Stimulated activated CD8-positive, alpha-beta memory T cell treated with anti-CD3 and anti-CD28 coated beads, Interleukin-7, amount 100 ng/mL, for 1 hour (primary cell): ENCODE results near the gene PDLIM3.
"Not testable (repeated sequence)": the region's sequence is repeated elsewhere in the genome, so short reads cannot be mapped to it uniquely, and the experiment has no call there.

Experiments
- DNase-seq, 2 donors: peaks; one replicate each; pipeline ENCODE4 v3.0.0-alpha.2; 2020; ENCODE audit warnings: low read depth in 2 of 2

The PDLIM3 gene, protein sequence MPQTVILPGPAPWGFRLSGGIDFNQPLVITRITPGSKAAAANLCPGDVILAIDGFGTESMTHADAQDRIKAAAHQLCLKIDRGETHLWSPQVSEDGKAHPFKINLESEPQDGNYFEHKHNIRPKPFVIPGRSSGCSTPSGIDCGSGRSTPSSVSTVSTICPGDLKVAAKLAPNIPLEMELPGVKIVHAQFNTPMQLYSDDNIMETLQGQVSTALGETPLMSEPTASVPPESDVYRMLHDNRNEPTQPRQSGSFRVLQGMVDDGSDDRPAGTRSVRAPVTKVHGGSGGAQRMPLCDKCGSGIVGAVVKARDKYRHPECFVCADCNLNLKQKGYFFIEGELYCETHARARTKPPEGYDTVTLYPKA

DNA sequence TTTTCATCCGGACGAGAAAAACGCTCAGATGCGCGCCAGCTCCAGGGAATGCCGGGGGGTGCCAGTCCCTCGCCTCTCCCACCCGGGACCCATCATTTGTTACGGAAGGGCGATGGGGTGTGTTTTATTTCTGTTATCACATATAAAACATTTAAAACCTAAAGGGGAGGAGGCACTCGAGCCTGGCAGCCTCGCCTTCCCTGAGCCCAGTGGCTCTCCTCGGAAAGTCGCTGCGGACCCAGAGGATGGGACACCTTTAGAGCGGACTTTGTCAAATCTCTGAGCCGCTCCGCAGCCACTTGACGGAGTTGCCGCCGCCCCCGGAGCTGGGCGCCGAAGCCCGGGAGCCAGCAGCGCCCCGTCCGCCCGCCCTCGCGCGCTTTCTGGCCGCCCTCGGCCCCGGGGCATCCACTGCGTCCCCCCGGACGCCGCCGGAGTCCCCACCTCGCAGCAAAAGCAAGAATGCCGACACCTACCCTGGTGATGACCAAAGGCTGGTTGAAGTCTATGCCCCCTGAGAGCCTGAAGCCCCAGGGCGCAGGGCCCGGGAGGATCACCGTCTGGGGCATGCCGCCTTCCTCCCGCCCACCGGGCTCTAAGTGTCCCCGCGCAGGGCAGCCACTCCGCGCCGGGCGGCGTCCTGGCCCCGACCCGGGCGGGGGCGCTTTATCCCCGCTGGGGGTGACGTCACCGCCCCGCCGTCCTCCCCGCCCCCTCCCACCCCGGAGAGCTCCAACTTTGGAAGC, at the start of gene PDLIM3:
TSS of gene PDLIM3 (minus strand) at position 642 of the 746 bp plus-strand sequence. CDS start at position 569, 73 bp downstream.
- no peak for DNase-seq

DNA sequence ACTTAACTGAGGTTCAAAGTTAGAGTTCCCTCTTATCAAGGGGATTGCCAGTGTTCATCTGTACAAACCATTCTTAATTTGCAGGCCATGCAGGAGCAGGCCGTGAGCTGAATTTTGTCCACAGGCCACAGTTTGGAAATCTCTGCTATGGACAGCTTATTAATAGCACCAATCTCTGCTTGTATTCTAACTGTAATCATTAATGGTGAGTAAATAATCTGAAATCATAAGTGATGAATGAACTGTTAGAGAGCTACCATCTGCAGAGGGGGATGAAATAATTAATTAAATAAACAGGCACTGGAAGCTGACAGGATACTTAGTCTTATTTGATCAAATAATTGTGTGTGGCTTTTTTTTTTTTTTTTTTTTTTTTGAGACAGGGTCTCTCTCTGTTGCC, 48.5 kb upstream of the PDLIM3 start:
- DNase-seq = no peak

DNA sequence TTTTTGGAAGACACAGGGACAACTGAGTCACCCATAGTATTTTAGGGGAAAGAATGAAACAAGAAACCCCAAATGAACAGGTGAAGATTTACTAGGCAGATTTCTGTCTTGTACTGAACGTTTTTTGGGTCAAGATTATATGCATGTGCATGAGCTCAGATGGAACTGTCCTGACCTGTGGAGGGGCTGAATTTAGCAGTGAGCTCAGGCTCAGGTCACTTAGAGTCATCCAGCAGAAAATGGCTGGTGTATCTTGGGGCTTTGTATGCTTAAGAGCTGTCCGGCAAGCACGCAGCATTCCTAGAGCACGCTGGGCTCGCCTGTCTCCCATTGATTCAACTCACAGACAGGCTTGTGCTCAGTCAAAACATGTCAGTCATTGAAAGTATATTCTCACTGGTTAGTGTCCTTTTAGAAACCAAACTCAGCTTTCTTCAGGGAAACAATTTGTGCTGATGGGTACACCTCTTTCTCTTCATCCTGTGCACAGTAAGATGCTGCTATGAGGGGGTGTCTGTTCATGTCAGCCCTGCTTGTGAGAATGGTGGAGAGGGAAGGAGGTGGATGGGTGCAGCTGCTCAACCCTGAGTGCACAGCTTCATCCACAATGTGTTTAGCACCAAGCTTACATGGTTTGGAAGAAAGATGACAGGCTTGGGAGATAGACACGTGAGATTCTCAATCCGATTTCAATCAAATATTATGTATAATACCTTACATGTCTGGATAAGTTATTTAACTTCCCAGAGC, 47.5 kb upstream of the PDLIM3 start:
- no peak for DNase-seq

DNA sequence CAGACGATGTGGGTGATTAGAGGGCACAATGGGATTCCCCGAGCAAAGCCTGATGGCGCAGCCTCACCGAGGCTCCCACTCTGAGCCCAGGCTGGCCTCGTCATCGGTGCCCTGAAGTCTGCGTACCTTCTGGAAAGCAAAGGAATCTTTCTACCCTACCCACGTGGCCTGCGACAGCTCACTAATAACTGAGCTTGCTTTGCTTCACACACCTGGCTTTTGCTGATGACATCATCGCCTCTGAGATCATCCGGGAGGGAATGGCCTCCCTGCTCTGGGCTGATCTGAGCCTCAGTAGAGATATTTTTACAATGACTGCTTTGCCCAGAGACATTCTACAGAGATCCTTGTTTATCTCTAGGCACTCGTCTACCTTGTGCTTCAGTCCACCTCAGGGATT, 45.4 kb upstream of the PDLIM3 start:
- no peak for DNase-seq

DNA sequence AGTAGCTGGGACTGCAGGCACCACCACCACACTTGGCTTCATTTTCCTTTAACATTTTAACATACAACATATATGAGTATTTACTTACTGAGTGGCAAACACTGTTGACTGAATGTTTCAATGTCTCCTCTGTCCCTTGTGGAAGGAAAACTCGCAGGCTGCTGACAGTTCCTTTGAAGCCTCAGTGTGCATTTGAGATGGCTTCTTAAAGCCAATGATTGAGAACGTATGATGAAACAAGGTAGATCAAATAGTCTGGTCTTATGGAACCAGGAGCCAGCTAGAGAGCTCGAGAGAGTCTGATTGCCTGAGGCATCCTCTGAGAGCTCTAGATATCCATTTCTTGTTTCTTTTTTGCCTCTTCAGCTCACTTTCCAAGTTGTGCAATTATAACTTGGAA, 43.0 kb upstream of the PDLIM3 start:
- no peak for DNase-seq

DNA sequence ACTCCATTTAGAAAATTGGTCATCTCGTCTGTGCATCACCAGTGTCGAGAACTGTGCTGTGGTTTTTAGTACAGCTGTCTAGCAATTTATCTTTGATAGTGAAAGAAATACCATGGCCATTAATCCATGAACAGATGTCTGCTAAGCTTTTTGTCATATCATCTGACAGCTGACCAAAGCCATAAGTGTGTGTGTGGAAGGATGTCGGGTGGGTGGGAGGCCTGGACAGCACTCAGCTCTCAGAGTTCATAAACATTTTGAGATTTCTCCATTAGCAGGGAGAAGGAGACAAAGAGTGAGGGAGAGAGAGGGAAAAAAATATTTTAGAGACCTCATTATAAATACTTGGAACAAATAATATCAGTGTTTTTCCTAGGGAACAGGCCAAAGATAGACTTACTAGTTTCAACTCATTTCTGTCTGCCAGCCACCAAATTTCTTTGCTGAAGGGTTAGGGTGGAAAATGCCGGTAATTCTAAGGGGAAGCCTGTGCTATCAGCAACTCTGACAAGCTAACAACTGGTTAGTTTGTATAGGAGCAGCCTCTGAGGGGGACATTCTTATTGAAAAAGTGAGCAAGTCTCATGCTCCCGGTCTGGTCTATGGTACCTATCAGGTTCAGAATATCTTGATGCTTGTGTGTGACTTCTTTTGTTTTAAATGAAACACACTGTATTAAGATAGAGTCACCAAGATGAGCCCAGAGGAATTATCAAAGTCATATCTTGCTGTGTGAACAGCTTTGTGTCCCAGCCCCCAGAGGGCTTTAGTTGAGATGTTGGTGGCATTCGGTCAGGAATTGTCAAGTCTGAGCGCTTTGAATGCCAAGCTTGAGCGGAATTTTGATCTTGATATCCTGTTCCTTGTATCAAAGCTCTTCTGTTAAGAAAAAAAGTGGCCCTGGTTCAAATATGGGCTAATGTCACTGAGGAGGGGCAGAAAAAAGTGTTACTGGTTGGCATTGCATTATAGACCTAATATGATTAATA, 41.9 kb upstream of the PDLIM3 start:
- no peak for DNase-seq

DNA sequence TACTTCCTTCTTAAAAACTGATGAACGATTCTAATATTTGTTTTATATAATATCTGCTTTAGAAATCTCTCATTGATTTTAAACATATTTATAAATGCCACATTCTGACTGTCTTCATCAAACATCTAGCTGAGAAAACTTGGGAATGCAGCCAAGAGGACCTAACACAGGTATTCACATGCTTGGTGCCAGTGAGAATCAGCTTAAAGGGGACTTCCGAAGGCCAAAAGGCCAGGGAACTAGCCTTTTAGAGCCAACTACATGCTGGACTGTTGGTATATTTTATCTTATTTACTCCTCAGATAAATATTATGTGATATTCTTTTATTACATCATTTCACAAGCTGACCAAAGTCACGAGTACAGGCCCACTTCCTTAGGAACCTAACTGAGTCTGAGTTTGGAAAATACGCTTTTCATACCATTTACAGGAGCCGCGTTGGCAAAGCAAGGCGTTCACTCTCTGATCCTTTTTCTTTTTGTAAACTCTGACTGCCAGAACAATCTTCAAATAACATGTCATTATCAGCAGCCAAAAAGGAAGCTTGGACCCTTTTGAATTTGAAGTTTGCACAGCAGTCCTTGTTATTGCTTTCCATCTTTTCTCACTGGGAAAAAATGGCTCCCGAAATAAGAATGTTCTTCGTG, 41.1 kb upstream of the PDLIM3 start:
- DNase-seq = no peak

DNA sequence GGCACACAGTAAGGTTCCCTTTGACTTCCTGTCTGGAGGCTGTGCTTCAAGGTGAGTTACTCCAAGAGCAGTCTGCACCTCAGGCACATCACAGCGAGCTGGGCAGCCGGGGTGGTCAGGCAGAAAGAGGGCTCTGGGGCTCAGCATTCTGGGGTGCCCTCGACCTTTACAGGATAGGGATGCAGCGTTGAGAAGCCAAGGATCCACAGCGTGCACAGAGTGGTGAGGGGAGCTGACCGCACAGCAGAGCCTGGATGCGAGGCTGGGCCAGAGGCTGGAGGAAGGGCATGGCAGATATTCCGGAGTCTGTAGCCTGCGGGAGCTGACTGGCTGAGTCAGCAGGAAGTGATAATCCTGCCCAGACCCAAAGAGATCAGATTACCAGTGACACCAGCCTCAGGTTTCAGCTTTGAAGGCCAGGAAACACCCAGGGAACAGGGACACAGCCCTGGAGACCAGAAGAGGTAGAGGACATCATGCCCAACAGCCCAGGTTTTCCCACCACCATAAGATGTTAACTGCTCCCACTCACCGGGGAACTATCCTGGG, 38.4 kb upstream of the PDLIM3 start:
- DNase-seq = no peak

DNA sequence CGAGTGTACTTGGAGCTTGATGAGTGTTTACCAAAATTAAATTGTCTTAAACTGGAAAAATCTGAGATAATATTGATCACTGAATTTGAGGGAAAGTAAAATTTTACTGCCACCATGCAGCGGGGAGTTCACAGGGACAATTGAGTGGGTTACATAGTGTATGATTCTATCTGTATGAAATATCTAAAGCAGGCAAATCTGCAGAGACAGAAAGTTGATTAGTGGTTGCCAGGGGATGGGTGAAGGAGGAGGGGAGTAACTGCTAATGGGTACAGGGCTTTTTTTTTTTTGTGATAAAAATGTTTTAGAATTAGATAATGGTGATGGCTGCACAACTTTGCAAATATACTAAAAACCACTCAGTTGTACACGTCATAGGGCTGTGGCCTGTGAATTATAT, 35.4 kb upstream of the PDLIM3 start:
- no peak for DNase-seq

DNA sequence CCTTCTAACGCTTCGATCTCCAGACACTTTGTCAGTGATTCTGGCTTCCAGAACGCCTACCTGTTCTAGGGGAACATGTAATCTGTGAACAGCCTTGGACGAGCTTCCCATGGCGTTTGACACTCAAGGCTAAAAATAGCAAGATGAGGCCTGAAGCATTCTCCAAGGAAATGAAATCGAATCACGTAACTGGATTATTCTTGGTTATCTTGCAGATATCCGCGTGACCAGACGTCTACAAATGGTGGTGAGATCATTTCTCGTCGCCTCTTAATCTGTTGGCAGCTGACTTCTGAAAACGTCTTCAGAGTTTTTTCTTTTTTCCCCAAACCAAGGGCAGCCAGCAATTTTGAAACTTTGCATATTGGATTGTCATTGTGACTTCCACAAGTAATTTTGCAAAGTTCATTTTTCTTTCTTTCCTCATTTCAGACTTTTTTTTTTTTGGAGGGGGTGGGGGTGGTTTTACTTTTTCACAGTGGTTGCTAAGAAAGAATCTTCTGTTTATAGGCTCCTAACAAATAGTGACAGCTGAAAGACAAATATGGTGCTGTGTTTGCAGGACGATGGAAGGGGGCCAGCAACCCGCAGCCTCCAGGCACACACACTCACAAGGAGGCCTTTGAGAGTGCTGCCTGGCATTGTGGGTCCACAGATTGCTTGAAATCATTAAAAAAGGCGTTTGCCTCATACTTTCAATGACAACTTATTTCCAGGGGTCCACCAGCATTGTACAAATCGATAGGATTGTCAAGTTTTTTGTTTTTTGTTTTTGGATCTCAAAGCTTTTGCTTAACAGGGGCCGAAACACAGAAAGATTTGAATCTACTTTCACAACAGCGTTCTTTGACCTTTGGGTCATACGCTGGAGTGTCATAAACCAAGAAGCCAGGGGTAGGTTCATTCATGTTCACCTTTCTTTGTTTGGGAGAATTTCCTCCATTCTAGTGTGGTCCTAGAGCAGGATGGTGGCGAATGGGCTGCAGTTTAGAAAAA, 32.4 kb upstream of the PDLIM3 start:
- no peak for DNase-seq

DNA sequence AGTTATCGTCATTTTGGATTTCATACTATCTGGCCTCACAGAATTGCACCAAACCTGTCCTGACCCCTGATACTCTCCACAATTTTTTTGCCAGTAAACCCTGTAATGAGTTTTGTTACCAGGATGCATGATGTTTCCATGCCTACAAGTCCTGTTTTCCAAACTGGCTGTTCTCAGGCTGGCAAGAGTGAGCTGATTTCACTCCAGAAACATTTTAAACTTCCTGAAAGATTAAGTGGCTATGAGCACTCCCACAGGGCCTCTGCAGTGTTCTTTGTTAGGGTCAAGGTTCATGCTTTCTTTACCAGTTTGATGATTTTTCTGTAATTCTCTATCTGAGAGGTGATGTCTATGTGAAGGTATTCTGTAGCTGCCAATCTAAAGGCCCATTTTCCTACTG, 31.7 kb upstream of the PDLIM3 start:
- no peak for DNase-seq

DNA sequence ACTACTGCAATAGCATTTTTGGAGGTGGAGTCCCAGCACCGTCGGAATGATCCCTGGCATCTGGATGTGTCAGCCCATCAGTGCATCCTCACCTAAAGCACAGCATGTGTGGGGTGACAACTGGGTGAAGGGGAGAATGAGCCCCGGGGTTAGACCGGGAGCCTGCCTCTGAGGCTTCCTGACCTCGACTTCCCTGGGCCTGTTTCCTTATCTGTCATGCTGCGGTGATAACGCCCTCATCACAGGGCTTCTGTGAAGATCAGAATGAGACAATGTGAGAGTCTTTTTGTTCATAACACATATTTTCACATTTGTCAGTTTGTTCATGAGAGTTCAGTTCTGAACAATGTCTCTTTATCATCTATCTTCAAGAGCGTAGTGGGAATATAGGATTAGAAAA, 31.1 kb upstream of the PDLIM3 start:
- no peak for DNase-seq

DNA sequence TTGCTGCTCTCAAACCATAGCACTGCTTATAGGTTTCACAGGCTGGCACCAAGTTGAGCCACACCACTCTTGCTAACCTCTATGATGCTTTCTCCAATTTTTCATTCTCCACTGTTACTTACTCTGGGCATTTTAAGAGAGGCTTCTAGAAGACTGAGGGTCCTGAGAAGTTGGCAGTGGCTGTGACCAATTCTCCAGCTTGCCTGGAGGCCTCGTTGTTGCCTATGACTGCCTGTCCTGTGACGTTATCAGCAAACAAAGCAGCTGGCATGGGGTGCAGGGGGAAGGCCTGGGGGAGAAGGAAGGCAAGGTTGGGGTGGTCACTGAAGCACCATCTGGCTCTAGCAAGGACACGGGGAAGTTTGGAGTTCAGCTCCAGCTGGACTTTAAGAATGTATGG, 30.4 kb upstream of the PDLIM3 start:
- no peak for DNase-seq

DNA sequence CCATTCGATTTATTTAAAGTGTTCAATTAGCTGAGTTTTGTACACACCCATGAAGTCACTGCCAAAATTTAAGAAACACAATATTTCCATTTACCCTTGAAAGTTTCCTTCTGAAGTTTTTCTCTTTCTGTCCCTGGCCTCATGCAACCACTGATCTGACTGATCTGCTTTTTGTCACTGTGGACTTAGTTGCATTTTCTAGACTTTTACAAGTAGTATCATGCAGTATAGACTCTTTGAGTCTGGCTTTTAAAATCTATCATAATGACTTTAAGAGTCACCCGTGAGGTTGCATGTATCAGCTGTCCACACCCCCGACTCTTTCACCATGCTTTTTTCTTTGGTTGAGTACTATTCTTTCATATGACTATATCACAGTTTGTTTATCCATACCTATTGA, 29.0 kb upstream of the PDLIM3 start:
- DNase-seq = no peak

DNA sequence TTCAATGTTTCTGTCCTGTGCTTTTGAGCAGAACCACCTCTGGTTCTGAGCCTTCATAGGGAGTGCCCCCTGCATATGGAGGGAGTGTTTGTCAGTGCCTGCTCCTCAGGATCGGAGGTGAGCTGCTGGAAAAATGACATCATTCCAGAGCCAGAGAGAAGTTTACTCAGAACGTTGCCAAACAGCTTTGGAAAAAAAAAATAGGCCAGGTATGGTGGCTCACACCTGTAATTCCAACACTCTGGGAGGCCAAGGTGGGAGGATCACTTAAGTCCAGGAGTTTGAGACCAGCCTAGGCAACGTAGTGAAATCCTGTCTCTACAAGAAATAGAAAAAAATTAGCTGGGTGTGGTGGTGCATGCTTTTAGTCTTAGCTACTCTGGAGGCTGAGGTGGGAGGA, 27.2 kb upstream of the PDLIM3 start:
- DNase-seq = no peak

DNA sequence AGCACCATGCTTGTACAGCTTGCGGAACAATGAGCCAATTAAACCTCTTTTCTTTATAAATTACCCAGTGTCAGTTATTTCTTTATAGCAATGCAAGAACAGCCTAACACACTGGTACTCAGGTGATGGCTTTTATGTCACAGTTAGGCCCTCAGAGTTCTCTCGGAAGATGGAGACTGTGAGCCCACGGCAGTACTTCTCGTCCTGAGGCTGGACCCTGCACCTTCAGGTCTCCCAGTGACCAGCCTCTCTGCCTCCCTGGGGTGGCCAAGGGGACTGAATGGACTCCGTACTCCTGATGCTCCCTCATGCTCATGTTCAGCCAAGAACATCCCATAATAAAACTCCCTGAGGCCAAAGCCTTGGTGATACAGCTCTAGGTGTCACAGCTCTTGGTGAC, 25.0 kb upstream of the PDLIM3 start:
- DNase-seq = no peak

DNA sequence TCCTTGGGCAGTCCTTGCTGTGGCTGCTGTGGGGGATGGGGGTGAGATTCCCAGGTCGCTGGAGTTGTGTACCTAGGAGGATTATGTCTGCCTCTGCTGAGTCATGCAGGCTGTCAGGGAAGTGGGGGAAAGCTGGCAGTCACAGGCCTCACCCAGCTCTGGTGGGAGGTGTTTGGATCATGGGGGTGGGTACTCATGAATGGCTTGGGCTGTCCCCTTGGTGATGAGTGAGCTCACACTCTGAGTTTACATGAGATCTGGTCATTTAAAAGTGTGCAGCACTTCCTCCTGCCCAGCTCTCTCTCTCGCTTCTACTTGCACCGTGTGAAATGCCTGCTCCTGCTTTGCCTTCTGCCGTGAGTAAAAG, 24.6 kb upstream of the PDLIM3 start:
- no peak for DNase-seq

DNA sequence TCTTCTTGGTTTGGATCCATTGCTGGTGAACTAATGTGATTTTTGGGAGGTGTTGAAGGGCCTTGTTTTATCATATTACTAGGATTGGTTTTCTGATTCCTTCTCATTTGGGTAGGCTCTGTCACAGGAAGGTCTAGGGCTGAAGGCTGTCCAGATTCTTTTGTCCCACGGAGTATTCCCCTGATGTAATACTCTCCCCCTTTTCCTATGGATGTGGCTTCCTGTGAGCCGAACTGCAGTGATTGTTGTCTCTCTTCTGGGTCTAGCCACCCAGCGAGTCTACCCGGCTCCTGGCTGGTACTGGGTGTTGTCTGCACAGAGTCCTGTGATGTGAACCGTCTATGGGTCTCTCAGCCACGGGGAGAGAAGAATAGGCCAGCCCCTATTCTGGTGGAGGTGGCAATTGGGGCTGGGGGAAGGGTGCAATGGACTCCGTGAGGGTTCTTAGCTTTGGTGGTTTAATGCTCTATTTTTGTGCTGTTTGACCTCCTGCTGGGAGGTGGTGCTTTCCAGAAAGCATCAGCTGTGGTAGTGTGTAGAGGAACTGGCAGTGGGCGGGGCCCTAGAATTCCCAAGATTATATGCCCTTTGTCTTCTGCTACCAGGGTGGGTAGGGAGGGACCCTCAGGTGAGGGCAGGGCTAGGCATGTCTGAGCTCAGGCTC, 24.1 kb upstream of the PDLIM3 start:
- DNase-seq = not testable (repeated sequence)
